ENCODE results near the gene STK39. TPM values are rescaled to one million over a fixed set of nuclear protein-coding genes. Genes with fewer than 3 reads are reported as not detected.

STK39 gene
- total RNA-seq, 1 experiment from 2014 or later: 22.1 TPM

DNA sequence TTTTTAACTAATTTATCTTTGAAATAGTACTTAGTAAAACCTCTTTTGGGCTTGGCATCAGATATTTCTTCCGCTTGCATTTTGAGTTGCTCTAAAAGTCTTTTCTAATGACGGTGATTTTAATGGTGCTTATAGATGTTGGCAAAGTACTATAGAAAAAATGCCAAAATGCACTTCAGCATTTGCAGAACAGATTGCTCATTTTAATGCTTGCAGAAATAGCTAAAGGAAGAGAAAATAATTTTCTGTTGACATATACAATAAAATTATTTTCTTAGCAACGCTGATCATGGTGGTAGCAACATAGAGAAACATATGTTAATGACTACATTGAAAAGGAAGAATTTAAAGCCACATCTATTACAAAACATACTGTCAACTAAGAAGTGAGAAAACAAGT lies 170.7 kb downstream of the STK39 start:
- Histone ChIP-seq H3K27ac (ENCODE audit: insufficient read length, low read depth, low read length) (no peak overlapping the region), H4K8ac (replicated peaks; ENCODE audit: insufficient read length, low read depth, low read length) (no peak overlapping the region), H3K56ac (ENCODE audit: insufficient read length, low read depth, low read length) (no peak overlapping the region), H3K9me3 (ENCODE audit: control insufficient read depth, low read depth, low read length) (no peaks in the 10 kb centered on the region), H3K4me2 (ENCODE audit: insufficient read depth, insufficient read length, low read length) (no peak overlapping the region), H3K23ac (ENCODE audit: insufficient read length, low read depth, low read length) (no peak overlapping the region), H2AFZ (ENCODE audit: low read length) (no peak overlapping the region), H3K27me3 (ENCODE audit: insufficient read depth, low read length) (no peaks in the 10 kb centered on the region), H3K79me2 (ENCODE audit: insufficient read depth, low read length) (no peaks in the 10 kb centered on the region), H2BK5ac (ENCODE audit: insufficient read length, low read length) (no peak overlapping the region), H2BK20ac (ENCODE audit: low read depth, low read length, poor library complexity, severe bottlenecking) (no peak overlapping the region), H2BK12ac (ENCODE audit: insufficient read length, low read depth, low read length) (no peak overlapping the region), H3T11ph (ENCODE audit: low read length) (no peak overlapping the region), H3K4me1 (ENCODE audit: insufficient read depth, low read length) (no peaks in the 10 kb centered on the region), H4K20me1 (ENCODE audit: control insufficient read depth, insufficient read depth, insufficient read length) (no peaks in the 10 kb centered on the region), H2BK120ac (ENCODE audit: low read depth, low read length, poor library complexity, severe bottlenecking) (no peak overlapping the region), H3K79me1 (ENCODE audit: insufficient read depth, low read depth, low read length, poor library complexity, severe bottlenecking) (no peaks in the 10 kb centered on the region), H4K5ac (ENCODE audit: insufficient read length, low read depth, low read length) (no peak overlapping the region), H3K9ac (ENCODE audit: extremely low read depth, insufficient read length, low read length) (no peak overlapping the region), H3K18ac (ENCODE audit: insufficient read length, low read depth, low read length) (no peak overlapping the region), H2BK15ac (ENCODE audit: low read depth, low read length) (no peak overlapping the region), H3K23me2 (ENCODE audit: insufficient read length, low read depth, low read length, poor library complexity, severe bottlenecking) (no peaks in the 10 kb centered on the region), H3K14ac (ENCODE audit: insufficient read depth, low read length) (no peak overlapping the region), H3K4ac (ENCODE audit: low read depth, low read length) (no peak overlapping the region), H4K91ac (ENCODE audit: insufficient read length, low read depth, low read length) (no peak overlapping the region), H2AK5ac (ENCODE audit: insufficient read length, low read length) (no peak overlapping the region)
- TF ChIP-seq, protein P1, sequence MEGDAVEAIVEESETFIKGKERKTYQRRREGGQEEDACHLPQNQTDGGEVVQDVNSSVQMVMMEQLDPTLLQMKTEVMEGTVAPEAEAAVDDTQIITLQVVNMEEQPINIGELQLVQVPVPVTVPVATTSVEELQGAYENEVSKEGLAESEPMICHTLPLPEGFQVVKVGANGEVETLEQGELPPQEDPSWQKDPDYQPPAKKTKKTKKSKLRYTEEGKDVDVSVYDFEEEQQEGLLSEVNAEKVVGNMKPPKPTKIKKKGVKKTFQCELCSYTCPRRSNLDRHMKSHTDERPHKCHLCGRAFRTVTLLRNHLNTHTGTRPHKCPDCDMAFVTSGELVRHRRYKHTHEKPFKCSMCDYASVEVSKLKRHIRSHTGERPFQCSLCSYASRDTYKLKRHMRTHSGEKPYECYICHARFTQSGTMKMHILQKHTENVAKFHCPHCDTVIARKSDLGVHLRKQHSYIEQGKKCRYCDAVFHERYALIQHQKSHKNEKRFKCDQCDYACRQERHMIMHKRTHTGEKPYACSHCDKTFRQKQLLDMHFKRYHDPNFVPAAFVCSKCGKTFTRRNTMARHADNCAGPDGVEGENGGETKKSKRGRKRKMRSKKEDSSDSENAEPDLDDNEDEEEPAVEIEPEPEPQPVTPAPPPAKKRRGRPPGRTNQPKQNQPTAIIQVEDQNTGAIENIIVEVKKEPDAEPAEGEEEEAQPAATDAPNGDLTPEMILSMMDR (conservative IDR thresholded peaks at IDR 0.05): no peak
- no CpG with 5 or more reads among the region's 3 CpGs for WGBS (ENCODE audit: extremely low coverage, insufficient read length, low lambda C conversion rate)
- Mint-ChIP-seq H3K4me1 (no peaks in the 10 kb centered on the region), H3K4me3 (no peak overlapping the region), H3K36me3 (ENCODE audit: insufficient read depth in 1 of 3, low read depth in 3 of 3) (peaks cover under 1 to 5% (median 2%) of the 10 kb centered on the region in 3 experiments; a peak in 6 of 7 replicates), H3K27ac (no peak overlapping the region; a peak in 1 of 7 replicates), H3K9me3 (0 out of 5 replicates have a peak, but pooled peaks cover 0 to under 1% of the 10 kb centered on the region in 2 experiments), H3K27me3 (ENCODE audit: low read depth) (no peaks in the 10 kb centered on the region)
- DNase-seq: no peak
